IPS-18c (cell line): Measurements from ENCODE around the gene STAM2.
A peak's percentile ranks its signal among the peaks of the same experiment; 100 is the strongest.
"Not testable (repeated sequence)": the region's sequence is repeated elsewhere in the genome, so short reads cannot be mapped to it uniquely, and the experiment has no call there.

ENCODE experiments used
- H3K4me3 ChIP-seq: 2 replicates; pipeline ENCODE4 v1.7.0; 2013; ENCODE audit warnings: low read depth, mild to moderate bottlenecking, low read length, moderate library complexity; ENCODE audit not compliant: insufficient read depth
- H3K9me3 ChIP-seq: one replicate; pipeline ENCODE4 v1.6.1; 2013; ENCODE audit warnings: mild to moderate bottlenecking, low read length, moderate library complexity; ENCODE audit not compliant: control insufficient read depth, insufficient read depth

The STAM2 gene

GRCh38 chr2:152175368-152176112 lies at the start of gene STAM2:
STAM2 (minus strand) TSS chr2:152175763; CDS start chr2:152175642, 121 bp downstream.
- Histone ChIP-seq H3K9me3 (no peaks in the 10 kb centered on the region), H3K4me3 (peak within 1 kb of the TSS; percentile 99)

- H3K4me3 ChIP-seq = no peak overlapping the region
- H3K9me3 ChIP-seq = no peaks in the 10 kb centered on the region
Observed at GRCh38 chr2:152223977-152224376, 48.4 kb upstream of the STAM2 start.

GRCh38 chr2:152222975-152223637 lies 47.5 kb upstream of the STAM2 start:
- no peaks in the 10 kb centered on the region for H3K9me3 ChIP-seq
- no peak overlapping the region for H3K4me3 ChIP-seq

GRCh38 chr2:152221839-152222238 lies 46.3 kb upstream of the STAM2 start:
- H3K4me3 ChIP-seq = no peak overlapping the region
- no peaks in the 10 kb centered on the region for H3K9me3 ChIP-seq

- H3K4me3 ChIP-seq = no peak overlapping the region
- no peaks in the 10 kb centered on the region for H3K9me3 ChIP-seq
Observed at GRCh38 chr2:152219077-152219828, 43.7 kb upstream of the STAM2 start.

- no peak overlapping the region for H3K4me3 ChIP-seq
- H3K9me3 ChIP-seq = no peaks in the 10 kb centered on the region
Observed at GRCh38 chr2:152201466-152201830, 25.9 kb upstream of the STAM2 start.

GRCh38 chr2:152200565-152201465 lies 25.3 kb upstream of the STAM2 start:
- no peaks in the 10 kb centered on the region for H3K9me3 ChIP-seq
- H3K4me3 ChIP-seq = no peak overlapping the region

- Histone ChIP-seq H3K9me3 (no peaks in the 10 kb centered on the region), H3K4me3 (no peak overlapping the region)
Observed at GRCh38 chr2:152200101-152200500, 24.5 kb upstream of the STAM2 start.

GRCh38 chr2:152198499-152198898 lies 22.9 kb upstream of the STAM2 start:
- no peak overlapping the region for H3K4me3 ChIP-seq

GRCh38 chr2:152197508-152198284 lies 22.1 kb upstream of the STAM2 start:
- not testable (repeated sequence) for H3K4me3 ChIP-seq, H3K9me3 ChIP-seq

More at GRCh38 chr2:152198499-152198898, 22.9 kb upstream of the STAM2 start:
- H3K9me3 ChIP-seq = no peaks in the 10 kb centered on the region

GRCh38 chr2:152189622-152190495 lies 14.3 kb upstream of the STAM2 start:
- Histone ChIP-seq H3K4me3 (no peak overlapping the region), H3K9me3 (no peaks in the 10 kb centered on the region)

GRCh38 chr2:152186808-152187207 lies 11.2 kb upstream of the STAM2 start:
- not testable (repeated sequence) for H3K4me3 ChIP-seq, H3K9me3 ChIP-seq

GRCh38 chr2:152186262-152186661 lies 10.7 kb upstream of the STAM2 start:
- no peak overlapping the region for H3K4me3 ChIP-seq
- no peaks in the 10 kb centered on the region for H3K9me3 ChIP-seq

GRCh38 chr2:152183401-152184073 lies 8.0 kb upstream of the STAM2 start:
- Histone ChIP-seq H3K9me3 (no peaks in the 10 kb centered on the region), H3K4me3 (no peak overlapping the region)

GRCh38 chr2:152177667-152178066 lies 2.1 kb upstream of the STAM2 start:
- not testable (repeated sequence) for H3K4me3 ChIP-seq

More at GRCh38 chr2:152177667-152178066, 2.1 kb upstream of the STAM2 start:
- not testable (repeated sequence) for H3K9me3 ChIP-seq
